Astrocyte of the spinal cord (primary cell): Measurements from ENCODE around the gene GPLD1.

Experiments
- DNase-seq: peaks from one replicate; pipeline ENCODE4 v3.0.0; 2011; ENCODE audit warnings: low read depth, low spot score
- H3K4me3 ChIP-seq: 2 replicates; pipeline ENCODE4 v1.5.1; 2011; ENCODE audit warnings: low read depth, mild to moderate bottlenecking, low read length, moderate library complexity
- CTCF ChIP-seq: IDR thresholded peaks from 2 replicates; pipeline ENCODE4 v1.5.1; 2012; ENCODE audit warnings: low read depth, mild to moderate bottlenecking, low read length, inconsistent platforms
- in situ Hi-C: cut with HindIII; loops from 2 replicates; pipeline ENCODE4 v1.10.0; 2017; ENCODE audit warnings: low sequenced_read_pairs

The GPLD1 gene

GRCh38 chr6:24430086-24430485 lies 59.3 kb downstream of the GPLD1 start:
- DNase-seq = no peak
- no peak overlapping the region for H3K4me3 ChIP-seq
- TF ChIP-seq CTCF = no peak
- in situ Hi-C loops = no loop called here

DNA sequence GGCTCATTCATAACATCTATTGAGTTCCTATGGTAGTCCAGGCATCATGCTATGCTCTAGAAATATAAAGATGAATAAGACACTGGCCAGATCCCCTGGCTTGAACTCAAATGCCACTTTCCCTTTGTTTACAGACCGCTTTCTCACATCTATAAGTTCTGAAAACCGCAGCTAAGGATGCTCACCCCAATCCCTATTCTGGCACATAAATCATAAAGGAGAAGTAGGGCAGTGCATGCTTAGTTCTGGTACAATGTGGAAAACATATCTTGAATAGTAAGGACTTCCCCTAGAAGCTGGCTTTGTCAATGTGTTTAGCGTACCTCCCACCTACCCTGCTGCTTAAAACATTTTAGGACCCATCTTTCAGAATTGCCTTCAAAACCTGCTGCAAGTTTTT lies 60.2 kb downstream of the GPLD1 start:
- in situ Hi-C loops = no loop called here
- no peak overlapping the region for H3K4me3 ChIP-seq
- no peak for DNase-seq
- TF ChIP-seq CTCF = no peak

DNA sequence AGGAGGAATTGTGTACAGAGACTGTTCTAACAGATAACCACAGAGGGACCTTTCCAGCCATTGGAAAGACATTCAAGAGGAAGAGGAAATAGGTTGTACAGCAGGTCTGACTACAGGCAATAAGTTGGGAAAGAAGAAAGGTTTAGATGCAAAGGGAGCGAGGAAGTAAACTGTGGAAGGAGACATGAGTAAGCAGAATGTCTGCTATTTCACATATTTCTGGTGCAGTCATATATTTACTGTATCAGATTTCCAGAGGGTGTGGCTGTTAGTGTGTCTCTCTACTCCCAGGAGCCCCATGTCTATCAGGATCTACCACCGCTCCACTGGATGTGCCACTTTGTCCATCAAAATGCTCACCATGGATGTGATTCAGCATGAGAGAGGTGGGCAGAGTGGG lies 60.8 kb downstream of the GPLD1 start:
- no peak for TF ChIP-seq CTCF
- in situ Hi-C loops = no loop called here
- DNase-seq = peak; percentile 22

GRCh38 chr6:24426729-24427446 lies 62.5 kb downstream of the GPLD1 start:
- in situ Hi-C loops = no loop called here
- H3K4me3 ChIP-seq = no peak overlapping the region
- DNase-seq = no peak
- no peak for TF ChIP-seq CTCF

More for the DNA sequence above, 60.8 kb downstream of the GPLD1 start:
- H3K4me3 ChIP-seq = no peak overlapping the region

DNA sequence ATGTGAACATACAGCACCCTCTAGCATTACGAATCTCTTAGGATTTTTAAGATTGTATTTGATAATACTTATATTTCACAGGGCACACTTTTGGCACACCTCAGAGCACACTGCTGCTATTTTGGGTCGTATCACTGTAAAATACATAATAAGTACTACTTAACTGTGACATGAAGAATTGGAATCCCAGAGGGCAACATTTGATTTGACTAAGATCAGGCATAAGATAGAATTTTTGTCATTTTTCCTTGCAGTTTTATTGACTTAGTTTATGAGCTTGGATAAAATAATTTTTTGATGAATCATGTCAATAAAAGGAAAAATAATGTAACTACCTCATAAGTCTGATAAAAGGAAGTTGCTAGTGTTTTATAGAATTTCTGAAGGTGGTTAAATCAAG lies 64.3 kb downstream of the GPLD1 start:
- TF ChIP-seq CTCF = no peak
- no peak for DNase-seq
- no peak overlapping the region for H3K4me3 ChIP-seq
- in situ Hi-C loops = no loop called here

DNA sequence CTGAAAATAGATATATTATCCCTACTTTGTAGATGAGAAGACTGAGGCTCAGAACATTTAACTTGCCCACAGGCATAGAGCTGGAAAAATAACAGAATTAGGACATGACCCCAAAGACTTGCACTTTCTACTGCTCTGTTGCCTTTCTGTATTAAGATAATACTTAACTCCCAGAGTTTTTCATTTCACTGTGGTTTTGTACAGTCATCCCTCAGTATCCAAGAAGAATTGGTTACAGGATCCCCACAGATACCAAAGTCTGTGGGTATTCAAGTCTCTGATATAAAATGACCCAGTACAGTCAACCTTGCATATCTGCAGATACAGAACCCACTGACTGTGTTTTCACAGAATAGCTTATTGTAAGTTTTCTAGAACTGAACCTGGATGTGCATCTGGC lies 69.9 kb downstream of the GPLD1 start:
- TF ChIP-seq CTCF = no peak
- no peak overlapping the region for H3K4me3 ChIP-seq
- in situ Hi-C loops = no loop called here
- peak; percentile 29 for DNase-seq
